ENCODE measurements around the gene DYNC2H1.

Gene DYNC2H1

DNA sequence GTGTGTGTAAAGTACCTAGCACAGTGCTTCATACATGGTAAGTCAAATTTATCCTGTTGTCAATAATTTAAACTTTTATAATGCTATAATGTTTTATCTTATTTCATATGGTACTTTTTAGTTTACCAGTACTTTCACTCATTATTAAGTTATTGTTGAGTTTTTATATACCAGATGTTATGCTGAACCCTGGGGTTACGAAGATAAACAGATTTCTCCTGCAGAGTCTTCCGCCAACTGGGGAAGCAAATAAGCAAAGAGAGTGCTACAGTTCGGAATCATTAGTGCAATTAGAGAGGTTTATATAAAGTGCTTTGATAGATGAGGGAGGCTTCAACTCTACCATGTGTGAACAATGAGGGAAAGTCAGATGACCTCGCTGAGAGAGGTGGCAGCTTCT is 362.3 kb downstream of the DYNC2H1 start:
- H3K4me1 ChIP-seq = no peaks in the 10 kb centered on the region
- no peaks in the 10 kb centered on the region for H3K36me3 ChIP-seq
- H3K27ac ChIP-seq = no peak overlapping the region
- no peak overlapping the region for H3K9ac ChIP-seq
- TF ChIP-seq Cebpa-rat (IDR thresholded peaks at IDR 0.05) = no peak
- no peaks in the 10 kb centered on the region for H3K9me3 ChIP-seq
- H3K27me3 ChIP-seq = no peaks in the 10 kb centered on the region
- no peak overlapping the region for H3K4me2 ChIP-seq
- no peak overlapping the region for H3K4me3 ChIP-seq
- H4K20me1 ChIP-seq = no peaks in the 10 kb centered on the region

DNA sequence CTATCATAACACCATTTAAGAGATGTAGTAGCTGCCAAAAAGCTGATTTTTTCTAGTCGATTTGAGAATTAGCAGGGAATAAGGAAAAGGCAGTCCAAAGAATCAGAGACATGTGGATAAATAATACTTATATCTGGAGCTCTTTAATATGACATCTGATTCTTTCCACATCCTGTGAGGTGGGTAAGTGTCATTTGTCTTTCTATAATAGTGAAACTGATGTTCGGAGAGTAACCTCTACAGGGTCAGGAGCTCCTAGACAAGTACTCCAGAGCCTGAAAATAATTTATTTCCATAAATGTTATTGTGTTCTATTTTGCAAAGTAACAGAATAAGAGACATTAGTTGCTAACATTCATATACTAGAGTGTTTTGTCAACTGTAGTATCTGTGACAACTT is 367.6 kb downstream of the DYNC2H1 start:
- Histone ChIP-seq H3K36me3 (no peaks in the 10 kb centered on the region), H3K4me1 (no peaks in the 10 kb centered on the region), H3K27me3 (no peaks in the 10 kb centered on the region), H3K9ac (no peak overlapping the region), H4K20me1 (no peaks in the 10 kb centered on the region), H3K27ac (no peak overlapping the region), H3K9me3 (no peaks in the 10 kb centered on the region), H3K4me2 (no peak overlapping the region), H3K4me3 (no peak overlapping the region)
- TF ChIP-seq Cebpa-rat (IDR thresholded peaks at IDR 0.05) = no peak

DNA sequence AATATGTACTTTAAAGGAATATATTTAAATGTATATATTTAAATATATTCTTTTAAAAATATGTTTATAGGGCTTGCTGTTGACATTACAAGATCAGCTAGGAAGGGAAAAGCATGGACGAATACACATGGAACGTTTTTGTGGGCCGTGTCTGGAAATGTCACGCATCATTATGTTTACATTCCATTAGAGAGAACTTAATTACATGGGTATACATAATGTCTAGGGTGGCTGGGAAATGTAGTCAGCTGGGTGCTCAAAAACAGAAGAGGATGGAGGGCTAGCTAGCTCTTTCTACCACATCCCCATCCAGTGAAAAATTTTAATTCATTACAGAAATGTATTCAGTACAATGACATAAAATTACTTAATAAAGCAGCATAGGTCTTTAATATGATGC is 371.2 kb downstream of the DYNC2H1 start:
- no peaks in the 10 kb centered on the region for H3K36me3 ChIP-seq
- H3K27ac ChIP-seq = no peak overlapping the region
- no peak overlapping the region for H3K9ac ChIP-seq
- H3K4me2 ChIP-seq = no peak overlapping the region
- H3K9me3 ChIP-seq = no peaks in the 10 kb centered on the region
- no peak overlapping the region for H3K4me3 ChIP-seq
- no peak for TF ChIP-seq Cebpa-rat (IDR thresholded peaks at IDR 0.05)
- no peaks in the 10 kb centered on the region for H4K20me1 ChIP-seq
- H3K27me3 ChIP-seq = no peaks in the 10 kb centered on the region
- H3K4me1 ChIP-seq = no peaks in the 10 kb centered on the region

DNA sequence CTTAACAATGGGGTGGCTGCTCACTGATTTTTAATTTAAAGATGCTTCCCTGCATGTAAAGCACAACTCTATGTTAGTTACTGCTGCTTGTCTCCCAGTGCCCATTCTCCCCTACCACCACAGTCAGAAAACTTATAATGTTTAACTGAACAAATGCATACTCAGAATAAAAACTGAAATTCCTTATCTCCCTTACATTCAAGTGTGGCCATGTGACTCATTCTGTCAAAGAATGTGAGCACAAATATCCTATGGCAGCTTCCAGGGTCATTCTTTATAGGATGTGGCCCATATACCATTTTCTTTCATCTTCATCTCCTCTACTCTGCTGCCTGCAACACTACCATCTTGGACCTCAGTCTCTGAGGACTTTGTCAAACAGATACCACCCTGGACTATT is 374.8 kb downstream of the DYNC2H1 start:
- Histone ChIP-seq H3K36me3 (no peaks in the 10 kb centered on the region), H3K4me3 (no peak overlapping the region), H3K4me2 (no peak overlapping the region), H4K20me1 (no peaks in the 10 kb centered on the region), H3K27ac (no peak overlapping the region), H3K9me3 (no peaks in the 10 kb centered on the region), H3K9ac (no peak overlapping the region), H3K4me1 (no peaks in the 10 kb centered on the region), H3K27me3 (no peaks in the 10 kb centered on the region)
- no peak for TF ChIP-seq Cebpa-rat (IDR thresholded peaks at IDR 0.05)

DNA sequence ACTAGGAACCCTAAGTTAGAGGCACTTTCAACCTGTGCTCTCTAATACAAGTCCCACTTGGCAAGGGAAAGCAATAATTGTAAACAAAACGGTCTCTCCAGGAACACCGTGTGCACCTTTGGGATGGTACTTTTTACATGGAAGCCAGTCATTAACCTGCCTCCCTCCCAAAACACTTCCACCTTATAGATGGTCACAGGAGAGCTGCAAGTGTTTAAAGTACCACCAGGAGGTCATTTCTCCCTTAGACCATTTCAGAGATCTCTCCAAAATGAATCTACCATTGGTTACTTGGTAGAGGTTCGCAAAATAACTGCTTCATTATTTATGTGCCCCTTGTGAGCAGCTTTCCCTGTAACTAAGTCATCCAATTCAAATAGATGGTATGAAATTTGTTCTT is 375.3 kb downstream of the DYNC2H1 start:
- H3K4me1 ChIP-seq = no peaks in the 10 kb centered on the region
- H3K9ac ChIP-seq = no peak overlapping the region
- H3K27ac ChIP-seq = no peak overlapping the region
- H3K4me2 ChIP-seq = no peak overlapping the region
- no peak overlapping the region for H3K4me3 ChIP-seq
- no peaks in the 10 kb centered on the region for H3K27me3 ChIP-seq
- H3K36me3 ChIP-seq = no peaks in the 10 kb centered on the region
- H3K9me3 ChIP-seq = no peaks in the 10 kb centered on the region
- no peaks in the 10 kb centered on the region for H4K20me1 ChIP-seq
- TF ChIP-seq Cebpa-rat (IDR thresholded peaks at IDR 0.05) = no peak

DNA sequence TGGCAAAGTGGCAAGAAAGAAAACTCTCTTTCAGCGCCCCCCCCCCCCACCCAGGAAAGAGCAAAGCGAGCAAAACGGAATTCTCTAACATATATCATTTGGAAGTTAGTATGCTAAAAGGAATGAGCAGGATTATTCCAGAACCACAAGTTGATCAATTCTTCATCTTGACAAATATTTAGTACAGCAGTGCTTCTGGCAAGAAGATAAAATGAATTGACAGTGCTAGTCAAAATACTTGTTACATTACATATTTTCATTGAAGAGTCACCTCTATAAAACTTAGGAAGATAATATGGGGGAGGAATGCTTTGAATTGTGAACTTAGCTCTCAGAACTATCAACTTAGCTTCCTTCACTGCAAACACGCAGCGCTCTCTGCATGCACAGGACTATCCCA is 377.4 kb downstream of the DYNC2H1 start:
- Histone ChIP-seq H3K9ac (no peak overlapping the region), H3K4me1 (no peaks in the 10 kb centered on the region)
- no peak for TF ChIP-seq Cebpa-rat (IDR thresholded peaks at IDR 0.05)

DNA sequence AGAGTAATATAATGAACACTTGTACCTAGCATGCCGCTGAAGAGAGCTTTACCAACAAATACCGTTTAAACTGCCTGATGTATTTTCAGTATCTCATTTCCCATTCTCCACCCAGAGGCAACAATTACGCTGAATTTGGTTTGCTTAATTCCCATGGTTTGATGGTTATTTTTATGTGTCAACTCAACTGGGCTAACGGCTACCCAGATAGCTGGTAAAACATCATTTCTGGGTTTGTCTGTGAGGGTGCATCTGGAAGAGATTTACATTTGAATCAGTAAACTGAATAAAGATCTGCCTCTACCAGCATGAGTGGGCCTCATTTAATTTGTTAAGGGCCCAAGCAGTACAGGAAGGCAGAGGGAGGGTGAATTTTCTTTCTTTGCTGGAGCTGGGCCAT is 377.9 kb downstream of the DYNC2H1 start:
- Histone ChIP-seq H3K4me3 (no peak overlapping the region), H4K20me1 (no peaks in the 10 kb centered on the region), H3K36me3 (no peaks in the 10 kb centered on the region), H3K27me3 (no peaks in the 10 kb centered on the region), H3K27ac (no peak overlapping the region), H3K9ac (no peak overlapping the region), H3K4me2 (no peak overlapping the region), H3K4me1 (no peaks in the 10 kb centered on the region), H3K9me3 (peaks cover 12% of the 10 kb centered on the region)
- no peak for TF ChIP-seq Cebpa-rat (IDR thresholded peaks at IDR 0.05)

More for the DNA sequence above, 377.4 kb downstream of the DYNC2H1 start:
- H4K20me1 ChIP-seq = no peaks in the 10 kb centered on the region
- no peak overlapping the region for H3K4me3 ChIP-seq
- H3K27me3 ChIP-seq = no peaks in the 10 kb centered on the region
- H3K4me2 ChIP-seq = no peak overlapping the region
- H3K27ac ChIP-seq = no peak overlapping the region
- H3K36me3 ChIP-seq = no peaks in the 10 kb centered on the region
- peaks cover 12% of the 10 kb centered on the region for H3K9me3 ChIP-seq

DNA sequence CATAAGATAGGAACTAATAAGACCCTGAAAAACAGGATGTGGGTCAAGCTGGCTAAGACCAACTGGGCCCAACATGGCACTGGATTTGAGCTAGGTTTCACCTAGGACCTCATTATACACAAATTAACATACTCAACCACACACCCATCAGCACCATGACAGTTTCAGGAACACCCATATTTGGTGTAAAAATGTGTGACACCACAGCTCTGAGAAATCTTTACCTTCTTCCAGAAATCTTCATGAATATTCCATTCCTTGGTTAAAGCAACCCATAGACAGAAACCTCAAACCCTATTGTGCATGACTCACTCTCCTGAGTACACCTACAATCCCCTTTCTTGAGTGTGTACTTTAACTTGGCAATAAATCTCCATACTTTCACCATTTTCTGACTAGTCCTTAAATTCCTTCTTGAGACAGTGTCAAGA is 378.8 kb downstream of the DYNC2H1 start:
- no peak overlapping the region for H3K9ac ChIP-seq

DNA sequence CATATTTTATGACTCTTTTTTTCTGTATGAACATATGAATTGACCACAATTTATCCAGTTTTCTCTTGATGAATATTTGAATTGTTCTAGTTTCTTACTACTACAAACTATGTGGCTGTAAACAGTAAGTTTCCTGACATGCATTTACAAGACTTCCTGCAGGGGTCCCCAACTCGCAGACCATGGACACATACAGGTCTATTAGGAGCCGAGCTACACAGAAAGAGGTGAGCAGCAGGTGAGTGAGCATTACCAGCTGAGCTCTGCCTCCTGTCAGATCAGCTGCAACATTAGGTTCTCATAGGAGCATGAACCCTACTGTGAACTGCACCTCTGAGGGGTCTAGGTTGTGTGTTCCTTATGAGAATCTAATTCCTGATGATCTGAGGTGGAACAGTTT is 379.4 kb downstream of the DYNC2H1 start:
- H3K4me3 ChIP-seq = no peak overlapping the region
- H3K27me3 ChIP-seq = no peaks in the 10 kb centered on the region
- no peaks in the 10 kb centered on the region for H3K36me3 ChIP-seq
- no peak for TF ChIP-seq Cebpa-rat (IDR thresholded peaks at IDR 0.05)
- no peak overlapping the region for H3K27ac ChIP-seq
- H3K9me3 ChIP-seq = peaks cover 12% of the 10 kb centered on the region
- H3K9ac ChIP-seq = no peak overlapping the region
- H3K4me2 ChIP-seq = no peak overlapping the region
- no peaks in the 10 kb centered on the region for H3K4me1 ChIP-seq
- no peaks in the 10 kb centered on the region for H4K20me1 ChIP-seq

More for the DNA sequence above, 378.8 kb downstream of the DYNC2H1 start:
- Histone ChIP-seq H3K27ac (no peak overlapping the region), H3K36me3 (no peaks in the 10 kb centered on the region), H3K9me3 (peaks cover 12% of the 10 kb centered on the region), H3K4me1 (no peaks in the 10 kb centered on the region), H3K27me3 (no peaks in the 10 kb centered on the region), H3K4me3 (no peak overlapping the region), H3K4me2 (no peak overlapping the region), H4K20me1 (no peaks in the 10 kb centered on the region)
- no peak for TF ChIP-seq Cebpa-rat (IDR thresholded peaks at IDR 0.05)

DNA sequence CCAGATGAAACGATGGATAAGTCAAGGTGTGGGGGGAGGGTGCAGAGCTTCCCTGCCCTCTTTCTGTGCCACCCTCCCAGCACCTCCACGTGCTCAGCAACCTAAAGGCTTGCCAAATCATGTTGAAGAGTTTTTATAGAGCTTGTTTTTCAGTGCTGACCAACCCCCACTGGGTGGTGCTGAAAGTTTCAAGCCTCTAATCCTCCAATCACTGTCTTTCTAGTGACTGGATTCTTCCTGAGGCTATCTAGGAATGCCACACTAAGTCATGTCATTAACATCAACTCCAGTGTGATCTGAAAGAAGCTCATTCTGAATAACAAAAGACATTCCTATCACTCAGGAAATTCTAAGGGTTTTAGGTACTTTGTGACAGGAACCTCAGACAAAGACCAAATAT is 382.6 kb downstream of the DYNC2H1 start:
- Histone ChIP-seq H3K27ac (no peak overlapping the region), H4K20me1 (no peaks in the 10 kb centered on the region), H3K4me3 (no peak overlapping the region), H3K9me3 (peaks cover 12% of the 10 kb centered on the region), H3K36me3 (no peaks in the 10 kb centered on the region), H3K4me2 (no peak overlapping the region), H3K27me3 (no peaks in the 10 kb centered on the region), H3K4me1 (no peaks in the 10 kb centered on the region), H3K9ac (no peak overlapping the region)
- TF ChIP-seq Cebpa-rat (IDR thresholded peaks at IDR 0.05) = no peak

DNA sequence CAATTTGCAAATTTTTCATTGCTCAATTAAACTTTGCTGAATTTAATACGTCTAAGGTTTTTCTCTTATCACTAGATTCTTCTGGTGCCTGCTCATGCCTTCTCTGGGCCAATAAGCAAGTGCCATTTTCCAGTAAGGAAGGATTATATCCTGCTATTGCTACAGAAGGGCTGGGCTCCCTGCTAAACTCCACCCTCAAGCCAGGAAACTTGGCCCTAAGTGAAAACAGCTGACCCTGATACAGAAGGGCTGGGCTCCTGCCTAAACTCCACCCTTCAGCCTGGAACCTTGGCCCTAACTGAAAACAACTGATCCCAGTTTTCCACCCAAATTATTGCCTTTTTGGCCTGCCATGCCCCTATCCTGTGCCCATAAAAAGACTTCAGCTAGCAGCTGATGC is 385.3 kb downstream of the DYNC2H1 start:
- Histone ChIP-seq H3K27me3 (no peaks in the 10 kb centered on the region; the same call in 1 of the 2 replicates), H3K9ac (no peak overlapping the region), H3K27ac (no peak overlapping the region), H3K9me3 (peaks cover 12% of the 10 kb centered on the region), H3K4me3 (no peak overlapping the region), H4K20me1 (no peaks in the 10 kb centered on the region), H3K4me2 (no peak overlapping the region), H3K36me3 (no peaks in the 10 kb centered on the region), H3K4me1 (no peaks in the 10 kb centered on the region)
- no peak for TF ChIP-seq Cebpa-rat (IDR thresholded peaks at IDR 0.05)
